Psoas muscle (tissue), 8 donors: ENCODE results near the gene CARHSP1. TPM values are rescaled to one million over a fixed set of nuclear protein-coding genes. Genes with fewer than 3 reads are reported as not detected.
A peak's percentile ranks its signal among the peaks of the same experiment; 100 is the strongest.

Experiments
- ATAC-seq, 4 donors: fragments of 200-7000 bp; cut with Tn5 transposase; one replicate each; pipeline ENCODE4 v1.9.1; 2020; ENCODE audit warnings: moderate library complexity in 3 of 4, mild to moderate bottlenecking in 2 of 4
- DNase-seq, 2 donors: peaks; one replicate each; pipeline ENCODE4 v3.0.0-alpha.2; 2020
- H3K27ac ChIP-seq: fragments of 200-600 bp; one replicate; pipeline ENCODE4 v1.8.0; 2022
- H3K27me3 ChIP-seq, 3 donors: fragments of 200-600 bp in 1 of 3; one replicate each; pipeline versions ENCODE4 v1.6.1 to v1.8.0; 2013 to 2022; ENCODE audit warnings: low read length in 2 of 3, mild to moderate bottlenecking in 2 of 3, moderate library complexity in 1 of 3; ENCODE audit not compliant: insufficient read depth in 3 of 3
- H3K36me3 ChIP-seq, 2 donors: fragments of 200-600 bp in 1 of 2; one replicate each; pipeline versions ENCODE4 v1.6.1 to v1.8.0; 2013 to 2022; ENCODE audit warnings: low read depth in 1 of 2, mild to moderate bottlenecking in 1 of 2, moderate library complexity in 1 of 2; ENCODE audit not compliant: insufficient read depth in 1 of 2
- H3K4me1 ChIP-seq: fragments of 200-600 bp; one replicate; pipeline ENCODE4 v1.8.0; 2022
- H3K4me3 ChIP-seq: fragments of 200-600 bp; one replicate; pipeline ENCODE4 v1.8.0; 2022; ENCODE audit warnings: mild to moderate bottlenecking
- H3K9me3 ChIP-seq: fragments of 200-600 bp; one replicate; pipeline ENCODE4 v1.8.0; 2022
- WGBS, 3 donors: extraction: QIAGEN DNeasy Blood & Tissue Kit; methylation state at CpG; one replicate each; pipeline versions ENCODE4 v1.1.6 to v1.1.7; 2013; 5-methylcytosine and 5-hydroxymethylcytosine counted together
- intact Hi-C, 2 donors: fragments of 100-400 bp; cut with DNase I; formaldehyde crosslinking; loops; one replicate each; pipeline versions ENCODE4 v1.11.0 to v1.14.2; 2022
- polyA plus RNA-seq, 3 donors: library from polyadenylated mRNA; stranded (reverse); fragments of 200-250 nt; gene quantifications; one replicate each; pipeline ENCODE4 v1.2.3, GENCODE V29; 2013
- total RNA-seq, 4 donors: library from RNA; stranded (reverse); fragmentation: NEBNext Ultra II Directional in 2 of 4; extraction: Animal tissue kit (Norgen Biotek cat#: 25700) in 2 of 4; gene quantifications; one replicate each; pipeline versions ENCODE4 v1.2.1 to v1.2.4, GENCODE V29; 2021 to 2023
- TF ChIP-seq, protein P1 (sequence below): fragments of 200-600 bp; IDR thresholded peaks from one replicate; pipeline ENCODE4 v1.8.0; 2022; ENCODE audit warnings: antibody characterized with exemption
- donor health status: healthy with polysubstance abuse.
- donor health status: DM: no; HTN: no; CAD: no; lungs with moderate emphysema.
- donor health status: Bipolar disorder and iron deficiency.
- donor health status: healthy.
- donor health status: DM: yes; HTN: yes; CAD: no.
- donor health status: DM: no; HTN: no; CAD: no.
- donor health status: DM: no; HTN: no; CAD: no.
- donor health status: DM: yes; HTN: yes; CAD: no.

The CARHSP1 gene
- total and polyA plus RNA-seq, 7 donors, result 9.8 to 23.0 (median 16.6) TPM

DNA sequence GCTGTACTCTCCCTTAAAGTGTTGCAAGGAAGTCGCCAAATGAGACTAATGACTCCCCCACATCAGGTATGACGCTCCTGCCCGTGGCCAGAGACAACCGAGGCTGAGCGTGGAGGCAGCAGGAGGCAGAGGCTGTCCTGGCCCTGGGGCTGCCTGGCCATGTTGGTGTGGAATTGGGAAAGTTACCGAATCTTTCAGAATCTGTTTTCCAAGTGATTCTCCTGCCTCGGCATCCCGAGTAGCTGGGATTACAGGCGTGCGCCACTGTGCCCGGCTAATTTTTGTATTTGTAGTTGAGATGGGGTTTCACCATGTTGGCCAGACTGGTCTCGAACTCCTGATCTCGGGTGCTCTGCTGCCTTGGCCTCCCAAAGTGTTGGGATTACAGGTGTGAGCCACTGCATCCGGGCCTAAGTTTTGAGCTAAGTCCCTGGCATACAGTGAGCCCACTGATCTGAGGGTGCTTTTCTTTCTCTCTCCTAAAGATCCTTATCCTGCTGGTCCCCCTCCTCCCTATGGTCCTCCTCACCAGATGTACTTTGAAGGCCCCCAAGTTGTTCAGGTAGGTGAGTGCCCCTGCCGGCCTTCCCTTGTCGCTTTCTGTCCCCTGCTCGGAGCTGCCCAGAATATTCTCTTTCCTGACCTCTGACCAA, 14.0 kb upstream of the CARHSP1 start:
- 83 to 87% (median 84%) methylated on average over 17 of the region's 17 CpGs for WGBS, 3 donors
- ATAC-seq (no peak), DNase-seq (peak in 1 of 2 donors; percentile 38)
- H3K4me3 ChIP-seq, result no peak overlapping the region
- H3K9me3 ChIP-seq, result no peaks in the 10 kb centered on the region
- intact Hi-C loops, result loop anchor here (5.0 to 10.0 kb wide), 4 partner anchors 88 to 316 kb away; partner anchors contain the start of genes HAPSTR1 (in 1 of the 2), PMM2 (in 1 of the 2) and TMEM186 (in 1 of the 2)
- H3K36me3 ChIP-seq, result no peaks in the 10 kb centered on the region
- no peak overlapping the region for H3K27ac ChIP-seq
- H3K4me1 ChIP-seq, result peaks cover 37% of the 10 kb centered on the region
- H3K27me3 ChIP-seq, result peaks cover 0 to 16% (median 0%) of the 10 kb centered on the region in 3 donors
- TF ChIP-seq, protein P1, sequence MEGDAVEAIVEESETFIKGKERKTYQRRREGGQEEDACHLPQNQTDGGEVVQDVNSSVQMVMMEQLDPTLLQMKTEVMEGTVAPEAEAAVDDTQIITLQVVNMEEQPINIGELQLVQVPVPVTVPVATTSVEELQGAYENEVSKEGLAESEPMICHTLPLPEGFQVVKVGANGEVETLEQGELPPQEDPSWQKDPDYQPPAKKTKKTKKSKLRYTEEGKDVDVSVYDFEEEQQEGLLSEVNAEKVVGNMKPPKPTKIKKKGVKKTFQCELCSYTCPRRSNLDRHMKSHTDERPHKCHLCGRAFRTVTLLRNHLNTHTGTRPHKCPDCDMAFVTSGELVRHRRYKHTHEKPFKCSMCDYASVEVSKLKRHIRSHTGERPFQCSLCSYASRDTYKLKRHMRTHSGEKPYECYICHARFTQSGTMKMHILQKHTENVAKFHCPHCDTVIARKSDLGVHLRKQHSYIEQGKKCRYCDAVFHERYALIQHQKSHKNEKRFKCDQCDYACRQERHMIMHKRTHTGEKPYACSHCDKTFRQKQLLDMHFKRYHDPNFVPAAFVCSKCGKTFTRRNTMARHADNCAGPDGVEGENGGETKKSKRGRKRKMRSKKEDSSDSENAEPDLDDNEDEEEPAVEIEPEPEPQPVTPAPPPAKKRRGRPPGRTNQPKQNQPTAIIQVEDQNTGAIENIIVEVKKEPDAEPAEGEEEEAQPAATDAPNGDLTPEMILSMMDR, result no peak

DNA sequence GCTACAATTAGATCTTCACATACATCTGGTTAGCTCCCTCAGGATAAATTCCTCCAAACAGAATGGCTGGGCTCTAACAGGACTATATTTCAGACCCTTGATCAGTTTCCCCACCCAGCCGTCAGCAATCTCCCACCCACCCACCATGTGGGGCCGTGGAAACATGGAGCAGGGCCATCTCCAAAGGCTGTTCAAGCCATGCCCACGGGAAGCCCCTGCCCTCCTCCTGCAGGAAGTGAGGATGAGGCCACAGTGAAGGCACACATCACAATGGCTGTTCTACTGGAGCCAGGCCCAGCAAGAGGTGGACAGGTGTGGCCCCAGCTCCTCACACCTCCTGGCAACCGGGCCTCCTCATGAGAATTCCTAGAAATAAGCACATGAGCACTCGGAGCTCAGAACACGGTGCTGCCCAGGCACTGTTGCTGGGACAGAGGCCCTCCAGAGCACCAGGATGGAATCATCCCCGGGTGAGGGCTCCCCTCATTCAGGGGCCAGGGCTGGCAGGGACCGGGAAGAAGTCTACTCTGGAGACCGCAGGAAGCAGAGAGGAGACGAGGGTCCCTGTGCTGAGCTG, 13.3 kb upstream of the CARHSP1 start, which contains the start of gene LITAFD:
Gene LITAFD, plus strand, starts transcription at position 311 of the 577 bp plus-strand sequence. CDS start 2,005 bp downstream, outside the sequence.
- H3K4me1 ChIP-seq, result peaks cover 30% of the 10 kb centered on the region
- intact Hi-C loops, result loop anchor here (5.0 to 10.0 kb wide), 4 partner anchors 87 to 315 kb away; partner anchors contain the start of genes HAPSTR1 (in 1 of the 2), PMM2 (in 1 of the 2) and TMEM186 (in 1 of the 2)
- TF ChIP-seq, protein P1, result no peak
- ATAC-seq (no peak), DNase-seq (peak in 1 of 2 donors; percentile 51)
- H3K27ac ChIP-seq, result no peak within 1 kb of the TSS
- no peaks in the 10 kb centered on the region for H3K36me3 ChIP-seq
- H3K9me3 ChIP-seq, result no peaks in the 10 kb centered on the region
- H3K4me3 ChIP-seq, result no peak within 1 kb of the TSS
- WGBS, 3 donors, result 57 to 74% (median 62%) methylated on average over 9 to 10 of the region's 10 CpGs
- peaks cover 0 to 16% (median 0%) of the 10 kb centered on the region in 3 donors for H3K27me3 ChIP-seq

DNA sequence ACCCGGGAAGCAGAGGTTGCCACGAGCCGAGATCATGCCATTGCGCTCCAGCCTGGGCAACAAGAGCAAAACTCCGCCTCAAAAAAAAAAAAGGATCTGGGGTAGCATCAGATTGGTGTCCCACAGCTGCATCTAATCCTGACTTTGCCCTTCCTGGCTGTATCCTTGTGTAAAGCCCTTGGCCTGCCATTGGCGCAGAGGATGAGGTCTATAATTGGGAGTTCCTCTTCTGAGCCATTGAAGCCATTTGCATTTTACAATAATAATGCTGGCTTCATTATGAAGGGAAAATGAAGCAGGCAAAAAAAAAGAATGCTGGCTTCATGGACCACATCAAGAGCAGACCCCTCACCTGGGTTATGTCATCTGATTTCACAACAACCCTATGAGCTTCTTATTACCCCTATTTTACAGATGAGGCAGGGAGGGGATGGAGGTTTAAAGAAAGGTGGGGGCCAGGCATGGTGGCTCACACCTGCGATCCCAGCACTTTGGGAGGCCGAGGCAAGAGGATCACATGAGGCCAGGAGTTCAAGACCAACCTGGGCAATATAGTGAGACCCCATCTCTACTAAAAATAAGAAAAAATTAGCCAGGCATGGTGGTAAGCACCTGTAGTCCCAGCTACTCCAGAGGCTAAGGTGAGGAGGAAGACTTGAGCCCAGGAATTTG, 12.2 kb upstream of the CARHSP1 start:
- ATAC-seq (no peak), DNase-seq (peak in 1 of 2 donors; percentile 5)
- H3K4me3 ChIP-seq, result no peak overlapping the region
- TF ChIP-seq, protein P1, result no peak
- 89 to 96% (median 91%) methylated on average over 8 of the region's 8 CpGs for WGBS, 3 donors
- no peaks in the 10 kb centered on the region for H3K9me3 ChIP-seq
- H3K27me3 ChIP-seq, result peaks cover 0 to 16% (median 0%) of the 10 kb centered on the region in 3 donors
- peaks cover 19% of the 10 kb centered on the region for H3K4me1 ChIP-seq
- intact Hi-C loops, result loop anchor here (2.0 to 10.0 kb wide), 5 partner anchors 86 to 314 kb away; partner anchors contain the start of genes HAPSTR1 (in 1 of the 2), PMM2 (in 1 of the 2) and TMEM186 (in 1 of the 2)
- H3K27ac ChIP-seq, result no peak overlapping the region
- no peaks in the 10 kb centered on the region for H3K36me3 ChIP-seq

DNA sequence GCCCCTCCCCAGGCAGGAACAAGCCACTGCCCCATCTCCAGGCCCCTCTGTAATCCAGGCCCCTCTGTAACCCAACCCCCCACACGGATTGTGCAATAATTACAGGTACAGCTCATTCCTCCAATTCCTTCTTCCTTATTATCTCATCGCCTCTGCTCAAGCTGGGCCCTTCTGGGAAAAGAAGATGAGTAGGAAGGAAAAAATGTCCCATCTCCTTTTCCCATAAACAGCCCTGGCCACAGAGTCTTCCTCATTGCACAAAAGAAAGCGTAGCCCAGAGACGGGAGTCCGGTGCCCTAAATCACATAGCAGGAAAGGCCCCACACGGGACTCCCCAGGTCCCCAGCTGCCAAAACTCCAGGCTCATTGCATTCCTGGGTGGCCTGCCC, 9.7 kb upstream of the CARHSP1 start:
- H3K4me1 ChIP-seq, result no peaks in the 10 kb centered on the region
- TF ChIP-seq, protein P1, result no peak
- H3K4me3 ChIP-seq, result no peak overlapping the region
- H3K36me3 ChIP-seq, result no peaks in the 10 kb centered on the region
- no peaks in the 10 kb centered on the region for H3K9me3 ChIP-seq
- DNase-seq (peak in 1 of 2 donors; percentile 45), ATAC-seq (peak in 2 of 4 donors; percentile 12 to 35)
- peaks cover 0 to 14% (median 0%) of the 10 kb centered on the region in 3 donors for H3K27me3 ChIP-seq
- no peak overlapping the region for H3K27ac ChIP-seq
- intact Hi-C loops, result no loop called here
- WGBS, 3 donors, result 57 to 59% (median 58%) methylated on average over 6 of the region's 6 CpGs
